HepG2 (cell line): ENCODE data around the gene LTBR. TPM values are rescaled to one million over a fixed set of nuclear protein-coding genes. Genes with fewer than 3 reads are reported as not detected.

Source experiments
- AHR ChIP-seq: IDR thresholded peaks from 2 replicates; pipeline ENCODE4 v1.6.1; 2018; ENCODE audit warnings: missing genetic modification reagents, missing compliant biosample characterization
- ARID4A ChIP-seq: sonication (generic); formaldehyde crosslinking; IDR thresholded peaks from 2 replicates; pipeline ENCODE4 v1.5.0; 2020; ENCODE audit warnings: mild to moderate bottlenecking, missing genetic modification reagents, borderline replicate concordance
- CBFB ChIP-seq: sonication (generic); formaldehyde crosslinking; IDR thresholded peaks from 2 replicates; pipeline ENCODE4 v1.4.0; 2020; ENCODE audit warnings: missing genetic modification reagents
- CENPX ChIP-seq: sonication (generic); formaldehyde crosslinking; IDR thresholded peaks from 2 replicates; pipeline ENCODE4 v1.9.0; 2021; ENCODE audit warnings: mild to moderate bottlenecking, missing genetic modification reagents, moderate library complexity
- FOXO1 ChIP-seq: sonication (generic); formaldehyde crosslinking; IDR thresholded peaks from 2 replicates; pipeline ENCODE4 v1.4.0; 2020; ENCODE audit warnings: missing genetic modification reagents
- GLI4 ChIP-seq: sonication (generic); formaldehyde crosslinking; IDR thresholded peaks from 2 replicates; pipeline ENCODE4 v1.5.1; 2020; ENCODE audit warnings: missing genetic modification reagents, mild to moderate bottlenecking, moderate library complexity, borderline replicate concordance
- HNF4G ChIP-seq, 2 experiments: sonication (generic) in 1 of 2; formaldehyde crosslinking in 1 of 2; IDR thresholded peaks; 2 replicates each; pipeline versions ENCODE4 v1.4.0 to v1.6.1; 2011 to 2020; ENCODE audit warnings: borderline replicate concordance in 2 of 2, low read depth in 2 of 2, mild to moderate bottlenecking in 2 of 2, low read length in 1 of 2, missing genetic modification reagents in 1 of 2, moderate library complexity in 1 of 2
- LRRFIP1 ChIP-seq: sonication (generic); formaldehyde crosslinking; conservative IDR thresholded peaks from 2 replicates; pipeline ENCODE4 v1.4.0; 2020; ENCODE audit warnings: missing genetic modification reagents
- MED1 ChIP-seq: sonication (generic); formaldehyde crosslinking; IDR thresholded peaks from 2 replicates; pipeline ENCODE4 v1.4.0; 2020; ENCODE audit warnings: missing genetic modification reagents
- NR2C2 ChIP-seq: sonication (generic); formaldehyde crosslinking; IDR thresholded peaks from 2 replicates; pipeline ENCODE4 v1.4.0; 2020; ENCODE audit warnings: missing genetic modification reagents, mild to moderate bottlenecking, moderate library complexity, borderline replicate concordance
- RXRA ChIP-seq: sonication (generic); formaldehyde crosslinking; IDR thresholded peaks from 2 replicates; pipeline ENCODE4 v1.5.1; 2020; ENCODE audit warnings: missing genetic modification reagents
- TARDBP ChIP-seq: sonication (generic); formaldehyde crosslinking; IDR thresholded peaks from 2 replicates; pipeline ENCODE4 v1.8.0; 2022; ENCODE audit warnings: mild to moderate bottlenecking, missing genetic modification reagents
- ZC3H13 ChIP-seq: sonication (generic); formaldehyde crosslinking; IDR thresholded peaks from 2 replicates; pipeline ENCODE4 v1.8.1; 2023; ENCODE audit warnings: mild to moderate bottlenecking, missing genetic modification reagents, moderate library complexity
- ZGPAT ChIP-seq: IDR thresholded peaks from 2 replicates; pipeline ENCODE4 v1.6.1; 2016; ENCODE audit warnings: mild to moderate bottlenecking
- ZNF207 ChIP-seq: fragments of 450-650 bp; IDR thresholded peaks from 2 replicates; pipeline ENCODE4 v1.6.1; 2016; ENCODE audit warnings: antibody characterized with exemption, borderline replicate concordance
- ZNF275 ChIP-seq: sonication (generic); formaldehyde crosslinking; IDR thresholded peaks from 2 replicates; pipeline ENCODE4 v1.8.0; 2022; ENCODE audit warnings: missing genetic modification reagents, mild to moderate bottlenecking, inconsistent platforms, borderline replicate concordance
- ZNF639 ChIP-seq: conservative IDR thresholded peaks from 2 replicates; pipeline ENCODE4 v1.6.1; 2018; ENCODE audit warnings: missing genetic modification reagents
- ZNF839 ChIP-seq: sonication (generic); formaldehyde crosslinking; IDR thresholded peaks from 2 replicates; pipeline ENCODE4 v1.4.0; 2020; ENCODE audit warnings: missing genetic modification reagents, mild to moderate bottlenecking, borderline replicate concordance
- polyA plus RNA-seq, 8 experiments: library from polyadenylated mRNA; depleted of rRNA in 3 of 8; stranded (reverse) in 7 of 8; unstranded in 1 of 8; fragments of >200 nt; fragmentation: Illumina TruSeq in 4 of 8; extraction: Trizol in 4 of 8; gene quantifications; 2 replicates each; pipeline versions ENCODE4 v1.2.1 to v1.2.3, GENCODE V29; 2011 to 2016; ENCODE audit warnings: low read depth in 4 of 8, missing spikeins in 1 of 8, mixed read lengths in 1 of 8; ENCODE audit not compliant: insufficient read depth in 1 of 8
- total RNA-seq, 5 experiments: library from RNA; depleted of rRNA; stranded (reverse); fragments of >200 nt; fragmentation: Illumina TruSeq; extraction: Trizol; gene quantifications; 2 replicates each; pipeline ENCODE4 v1.2.3, GENCODE V29; 2016; ENCODE audit warnings: low read depth in 1 of 5

Gene LTBR
- total and polyA plus RNA-seq, 2 of the 13 experiments (the other 11 are each of a cell fraction or from before 2014, with no cell fraction given): 31.4 to 34.8 TPM

- TF ChIP-seq LRRFIP1 (CRISPR knock-in tag): no peak
- peak; percentile 84; the same call in 1 of the 2 replicates for TF ChIP-seq RXRA (CRISPR knock-in tag)
- no peak for TF ChIP-seq AHR (CRISPR knock-in tag)
- no peak for TF ChIP-seq ZNF839 (CRISPR knock-in tag)
- peak; percentile 78 for TF ChIP-seq MED1 (CRISPR knock-in tag)
- no peak for TF ChIP-seq ZNF639
- TF ChIP-seq FOXO1 (CRISPR knock-in tag): peak; percentile 38; the same call in 1 of the 2 replicates
- peak; percentile 62; the same call in 1 of the 2 replicates for TF ChIP-seq ZGPAT (CRISPR knock-in tag)
- no peak for TF ChIP-seq HNF4G (IDR thresholded peaks at IDR 0.05; ENCODE audit: borderline replicate concordance, low read depth, low read length)
- TF ChIP-seq HNF4G (CRISPR knock-in tag; IDR thresholded peaks at IDR 0.05; ENCODE audit: borderline replicate concordance, low read depth): 0 out of 2 replicates have a peak, but pooled peaks have one; percentile 9
- peak; percentile 98 for TF ChIP-seq CBFB (CRISPR knock-in tag)
- no peak for TF ChIP-seq ZC3H13 (CRISPR knock-in tag)
- TF ChIP-seq ARID4A: peak; percentile 13; the same call in 1 of the 2 replicates
- no peak for TF ChIP-seq ZNF207
- no peak for TF ChIP-seq GLI4 (CRISPR knock-in tag)
- no peak for TF ChIP-seq ZNF275 (CRISPR knock-in tag)
- TF ChIP-seq CENPX: no peak
- TF ChIP-seq NR2C2 (CRISPR knock-in tag): no peak
- TF ChIP-seq TARDBP (CRISPR knock-in tag): peak; percentile 85
Measured at GRCh38 chr12:6372403-6373003, 11.5 kb upstream of the LTBR start (continued).
